Right cardiac atrium (tissue), 5 donors: ENCODE measurements around the gene MEGF6. TPM values are rescaled to one million over a fixed set of nuclear protein-coding genes. Genes with fewer than 3 reads are reported as not detected.
"Not testable (repeated sequence)": the region's sequence is repeated elsewhere in the genome, so short reads cannot be mapped to it uniquely, and the experiment has no call there.

Experiments used
- ATAC-seq, 2 donors: fragments of 200-7000 bp; cut with Tn5 transposase; one replicate each; pipeline versions ENCODE4 v1.8.0 to v1.9.1; 2020; ENCODE audit warnings: moderate library complexity in 2 of 2, mild to moderate bottlenecking in 1 of 2
- DNase-seq, 3 donors: peaks; one replicate each; pipeline ENCODE4 v3.0.0-alpha.2; 2020
- H3K27ac ChIP-seq: one replicate; pipeline ENCODE4 v1.5.1; 2013; ENCODE audit warnings: mild to moderate bottlenecking, low read length, control low read depth, moderate library complexity
- H3K27me3 ChIP-seq: one replicate; pipeline ENCODE4 v1.6.1; 2013; ENCODE audit not compliant: control insufficient read depth, insufficient read depth
- H3K4me1 ChIP-seq: one replicate; pipeline ENCODE4 v1.6.1; 2013; ENCODE audit warnings: low read length; ENCODE audit not compliant: control insufficient read depth, insufficient read depth
- H3K4me3 ChIP-seq: one replicate; pipeline ENCODE4 v1.5.1; 2013; ENCODE audit warnings: low read length, control low read depth
- H3K9me3 ChIP-seq: one replicate; pipeline ENCODE4 v1.6.1; 2013; ENCODE audit warnings: low read length; ENCODE audit not compliant: control insufficient read depth
- WGBS: extraction: QIAGEN DNeasy Blood & Tissue Kit; methylation state at CpG from one replicate; pipeline ENCODE4 v1.1.7; 2013; 5-methylcytosine and 5-hydroxymethylcytosine counted together
- intact Hi-C, 4 donors: fragments of 100-400 bp; cut with DNase I; formaldehyde crosslinking; loops; one replicate each; pipeline versions ENCODE4 v1.11.0 to v1.14.0; 2022 to 2023
- polyA plus RNA-seq: library from polyadenylated mRNA; stranded (reverse); fragments of 200-250 nt; gene quantifications from one replicate; pipeline ENCODE4 v1.2.3, GENCODE V29; 2013
- total RNA-seq, 4 donors: library from RNA; stranded (reverse); fragmentation: NEBNext Ultra II Directional; extraction: Animal tissue kit (Norgen Biotek cat#: 25700); gene quantifications; one replicate each; pipeline ENCODE4 v1.2.1, GENCODE V29; 2021
- donor health status: healthy with polysubstance abuse.
- donor health status: DM: no; HTN: yes; CAD: no.
- donor health status: DM: no; HTN: no; CAD: no.
- donor health status: DM: no; HTN: yes; CAD: no; lungs with severe emphysema.
- donor health status: DM: yes; HTN: yes; CAD: no.

MEGF6 gene
- total and polyA plus RNA-seq, 5 donors: 7.0 to 18.7 (median 11.0) TPM

GRCh38 chr1:3625151-3625907 is 14.0 kb upstream of the MEGF6 start:
- DNase-seq: peak in 2 of 3 donors; percentile 68 to 71
- Histone ChIP-seq H3K27me3 (no peaks in the 10 kb centered on the region), H3K4me3 (peak overlapping the region; percentile 85), H3K27ac (no peak overlapping the region), H3K9me3 (no peaks in the 10 kb centered on the region), H3K4me1 (peaks cover 5% of the 10 kb centered on the region)
- 3% methylated on average over 71 of the region's 71 CpGs for WGBS
- intact Hi-C loops: no loop called here
- peak; percentile 20 to 54 for ATAC-seq

- peak; percentile 97 for ATAC-seq
- Histone ChIP-seq H3K4me1 (peaks cover 5% of the 10 kb centered on the region), H3K27me3 (no peaks in the 10 kb centered on the region), H3K9me3 (no peaks in the 10 kb centered on the region), H3K4me3 (peak within 1 kb of the TSS; percentile 85), H3K27ac (peak within 1 kb of the TSS; percentile 10)
- WGBS: under 1% methylated on average over 108 of the region's 108 CpGs
- intact Hi-C loops: no loop called here
- peak; percentile 98 to 100 (median 100) for DNase-seq
Measured at GRCh38 chr1:3624200-3625136, 13.2 kb upstream of the MEGF6 start, which contains the start of gene TPRG1L. Gene TPRG1L (plus strand): TSS chr1:3625015. CDS start chr1:3625073, 58 bp downstream.

GRCh38 chr1:3623441-3624199 is 12.3 kb upstream of the MEGF6 start:
- Histone ChIP-seq H3K9me3 (no peaks in the 10 kb centered on the region), H3K27me3 (no peaks in the 10 kb centered on the region), H3K27ac (no peak overlapping the region), H3K4me3 (peak overlapping the region; percentile 72), H3K4me1 (peaks cover 5% of the 10 kb centered on the region)
- DNase-seq (peak in 2 of 3 donors; percentile 45 to 55), ATAC-seq (no peak)
- intact Hi-C loops: no loop called here
- 27% methylated on average over 23 of the region's 23 CpGs for WGBS

- WGBS: 81% methylated on average over 9 of the region's 9 CpGs
- peak in 2 of 3 donors; percentile 5 to 22 for DNase-seq
- intact Hi-C loops, H3K27ac ChIP-seq, H3K27me3 ChIP-seq, H3K4me3 ChIP-seq, H3K4me1 ChIP-seq, H3K9me3 ChIP-seq, ATAC-seq: not testable (repeated sequence)
Measured at GRCh38 chr1:3622102-3622501, 10.8 kb upstream of the MEGF6 start.

GRCh38 chr1:3621151-3621671 is 9.9 kb upstream of the MEGF6 start:
- not testable (repeated sequence) for H3K4me1 ChIP-seq, H3K27ac ChIP-seq, H3K27me3 ChIP-seq, H3K4me3 ChIP-seq, H3K9me3 ChIP-seq, ATAC-seq
- WGBS: 25% methylated on average over 14 of the region's 15 CpGs
- intact Hi-C loops: loop anchor here in 1 of 4 donors (2.0 kb wide), 1 partner anchor 130 kb away; no protein-coding TSS in a partner anchor
- DNase-seq: peak; percentile 54 to 75 (median 72)

GRCh38 chr1:3620708-3621107 is 9.4 kb upstream of the MEGF6 start:
- Histone ChIP-seq H3K27ac (no peak overlapping the region), H3K4me1 (peaks cover 5% of the 10 kb centered on the region), H3K27me3 (no peaks in the 10 kb centered on the region), H3K4me3 (no peak overlapping the region), H3K9me3 (no peaks in the 10 kb centered on the region)
- DNase-seq (peak in 2 of 3 donors; percentile 39 to 43), ATAC-seq (no peak)
- intact Hi-C loops: loop anchor here in 1 of 4 donors (2.0 kb wide), 1 partner anchor 130 kb away; no protein-coding TSS in a partner anchor
- 85% methylated on average over 12 of the region's 12 CpGs for WGBS

GRCh38 chr1:3618881-3619671 is 7.8 kb upstream of the MEGF6 start:
- H3K27me3 ChIP-seq: no peaks in the 10 kb centered on the region
- intact Hi-C loops: loop anchor here (2.0 to 5.0 kb wide), 3 partner anchors 52 to 128 kb away; no protein-coding TSS in a partner anchor
- WGBS: 16% methylated on average over 21 of the region's 21 CpGs
- H3K27ac ChIP-seq: no peak overlapping the region
- ATAC-seq (peak; percentile 71 to 75), DNase-seq (peak in 2 of 3 donors; percentile 65 to 85)
- no peaks in the 10 kb centered on the region for H3K9me3 ChIP-seq
- no peak overlapping the region for H3K4me3 ChIP-seq
- H3K4me1 ChIP-seq: peaks cover 5% of the 10 kb centered on the region

GRCh38 chr1:3618531-3618880 is 7.2 kb upstream of the MEGF6 start:
- 75% methylated on average over 9 of the region's 9 CpGs for WGBS
- H3K4me1 ChIP-seq: peaks cover 2% of the 10 kb centered on the region
- no peaks in the 10 kb centered on the region for H3K27me3 ChIP-seq
- no peak overlapping the region for H3K4me3 ChIP-seq
- ATAC-seq (peak in 1 of 2 donors; percentile 6), DNase-seq (peak in 1 of 3 donors; percentile 35)
- H3K27ac ChIP-seq: no peak overlapping the region
- intact Hi-C loops: loop anchor here (2.0 to 5.0 kb wide), 3 partner anchors 51 to 128 kb away; no protein-coding TSS in a partner anchor
- H3K9me3 ChIP-seq: no peaks in the 10 kb centered on the region

- Histone ChIP-seq H3K4me1 (no peaks in the 10 kb centered on the region), H3K4me3 (no peak overlapping the region), H3K9me3 (no peaks in the 10 kb centered on the region), H3K27ac (no peak overlapping the region), H3K27me3 (no peaks in the 10 kb centered on the region)
- intact Hi-C loops: loop anchor here (2.0 to 5.0 kb wide), 4 partner anchors 51 to 127 kb away; no protein-coding TSS in a partner anchor
- no peak for ATAC-seq
- peak in 2 of 3 donors; percentile 48 to 50 for DNase-seq
- WGBS: 84% methylated on average over 18 of the region's 18 CpGs
Measured at GRCh38 chr1:3617806-3618345, 6.6 kb upstream of the MEGF6 start.
